A549 treated with Mapracorat at 1 μM for 4 hours (cell line): ENCODE data around the gene TSSK2. TPM values are rescaled to one million over a fixed set of nuclear protein-coding genes. Genes with fewer than 3 reads are reported as not detected.

Experiments used
- total RNA-seq: library from RNA; stranded (reverse); fragments of 200-300 nt; extraction: Qiagen RNA extraction; gene quantifications from 5 replicates; pipeline ENCODE4 v1.2.3, GENCODE V29; 2022

Gene TSSK2
- not detected in 5 replicates for total RNA-seq

DNA sequence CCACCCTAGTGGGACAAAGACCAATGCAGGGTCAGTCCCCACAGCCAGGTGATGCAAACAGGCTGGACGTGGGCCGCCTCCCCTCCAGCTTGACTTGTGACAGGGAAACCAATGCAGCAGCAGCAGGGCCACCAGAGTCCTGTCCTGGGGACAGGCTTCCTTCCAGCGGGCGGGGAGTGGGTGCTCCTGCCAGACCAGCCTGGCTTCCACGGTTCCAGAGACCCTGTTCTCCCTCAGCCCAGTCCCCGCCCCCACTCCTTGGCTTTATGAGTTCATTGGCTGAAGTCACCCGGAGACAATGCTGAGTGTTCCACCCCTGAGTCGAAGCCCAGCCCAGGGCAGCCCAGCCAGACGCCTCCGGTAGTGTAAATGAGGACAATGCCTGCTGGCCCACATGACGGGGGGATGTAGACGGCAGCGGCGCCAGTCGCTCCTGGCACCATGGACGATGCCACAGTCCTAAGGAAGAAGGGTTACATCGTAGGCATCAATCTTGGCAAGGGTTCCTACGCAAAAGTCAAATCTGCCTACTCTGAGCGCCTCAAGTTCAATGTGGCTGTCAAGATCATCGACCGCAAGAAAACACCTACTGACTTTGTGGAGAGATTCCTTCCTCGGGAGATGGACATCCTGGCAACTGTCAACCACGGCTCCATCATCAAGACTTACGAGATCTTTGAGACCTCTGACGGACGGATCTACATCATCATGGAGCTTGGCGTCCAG is at the start of gene TSSK2:
TSSK2 (plus strand) TSS at position 350 of the 726 bp plus-strand sequence; CDS start at position 442, 92 bp downstream.

DNA sequence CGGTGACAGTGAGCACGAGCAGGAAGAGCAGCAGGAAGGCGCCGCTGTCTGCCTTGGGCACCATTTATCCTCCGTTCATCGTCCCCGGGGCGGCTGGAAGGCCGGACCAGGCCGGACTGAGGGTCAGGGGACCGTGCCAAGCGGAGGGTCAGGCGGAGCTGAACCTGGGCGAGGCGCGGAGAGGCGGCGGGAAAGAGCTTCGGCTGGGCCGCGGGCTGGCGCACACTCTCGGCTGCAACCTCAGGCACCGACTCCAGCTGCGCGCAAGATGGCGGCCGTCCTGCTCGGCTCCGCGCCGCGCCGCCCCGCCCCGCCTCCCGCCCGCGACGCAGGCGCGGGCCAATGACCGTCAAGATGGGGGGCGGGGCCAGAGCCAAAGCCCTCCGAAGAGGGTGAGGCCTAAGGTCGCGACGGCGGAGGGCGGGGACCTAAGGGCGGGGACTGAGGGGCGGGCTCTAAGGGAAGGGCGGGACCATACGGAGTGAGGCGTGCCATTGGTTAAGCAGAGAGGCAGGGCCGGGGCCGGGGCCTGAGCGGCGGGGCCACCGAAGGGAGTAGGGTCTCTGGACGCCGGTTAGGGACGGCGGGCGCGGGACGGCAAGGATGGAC is 8.9 kb upstream of the TSSK2 start, which contains the start of gene DGCR2:
DGCR2 (minus strand) TSS at position 270 of the 609 bp plus-strand sequence; CDS start at position 64, 206 bp downstream.

GRCh38 chr22:19149991-19150390 is 18.9 kb downstream of the TSSK2 start, which contains the start of gene GSC2:
Gene GSC2 (minus strand): TSS chr22:19150292. CDS start chr22:19150283, 9 bp downstream.

DNA sequence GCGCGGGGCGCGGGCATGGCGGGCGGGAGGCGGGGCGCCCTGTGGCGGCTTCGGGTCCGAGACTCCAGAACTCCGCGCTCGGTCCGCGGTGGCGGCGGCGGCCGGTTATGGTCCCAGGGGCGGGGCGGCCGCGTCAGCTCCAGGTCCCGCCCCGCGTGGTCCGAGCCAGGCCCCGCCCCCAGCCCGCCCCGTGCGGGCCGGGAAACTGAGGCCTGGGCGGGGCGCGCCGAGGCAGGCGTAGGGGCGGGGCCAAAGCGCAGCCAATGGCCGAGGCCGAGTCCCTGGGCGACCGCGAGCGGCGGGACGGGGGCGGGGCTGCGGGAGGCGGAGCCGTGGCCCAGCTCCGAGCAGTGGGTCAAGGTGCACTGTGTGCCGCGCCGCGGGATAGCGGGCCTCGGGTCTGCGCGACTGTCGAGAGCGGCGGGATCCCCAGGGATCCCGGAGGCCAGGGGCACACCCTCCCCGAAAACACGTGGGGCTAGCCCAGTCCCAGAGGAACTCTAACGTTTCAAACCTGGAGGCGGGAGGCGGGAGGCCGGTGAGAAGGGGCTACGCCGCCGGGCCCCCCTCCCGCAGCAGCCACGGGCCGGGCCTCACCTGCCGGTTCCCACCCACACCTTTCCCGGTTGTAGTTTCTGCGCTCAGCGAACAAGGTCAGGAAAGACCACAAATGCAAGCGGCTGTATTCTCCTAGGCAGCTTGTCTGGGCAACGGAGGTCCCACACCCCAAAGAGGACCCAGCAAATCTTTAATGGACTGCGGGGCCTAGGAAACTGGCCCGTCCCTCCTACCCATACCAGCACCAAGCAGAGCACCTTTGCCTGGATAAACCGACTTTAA is 47.8 kb downstream of the TSSK2 start, which contains the start of gene SLC25A1:
SLC25A1 (minus strand) TSS at position 80 of the 840 bp plus-strand sequence; CDS start at position 17, 63 bp downstream.

Other genes with a start within 250 kb of the TSSK2 start
- 1.5 to 2.4 TPM (median 1.9 TPM) in 5 replicates for gene DGCR6, start 225.0 kb upstream of the TSSK2 start, total RNA-seq
- gene PRODH, start 195.0 kb upstream of the TSSK2 start, total RNA-seq = 0.77 to 1.4 TPM (median 1.3 TPM) in 5 replicates
- 17.4 to 23.8 TPM (median 22.0 TPM) in 5 replicates for gene DGCR2, start 8.9 kb upstream of the TSSK2 start, total RNA-seq
- gene ESS2, start 13.3 kb downstream of the TSSK2 start, total RNA-seq = 9.8 to 13.4 TPM (median 12.9 TPM) in 5 replicates
- 0.13 to 0.21 TPM (median 0.17 TPM) in 3 of 5 replicates, not detected in the others for gene GSC2, start 19.0 kb downstream of the TSSK2 start, total RNA-seq
- 48.4 to 61.5 TPM (median 61.2 TPM) in 5 replicates for gene SLC25A1, start 47.4 kb downstream of the TSSK2 start, total RNA-seq
- gene CLTCL1, start 160.4 kb downstream of the TSSK2 start, total RNA-seq = 4.4 to 5.8 TPM (median 4.8 TPM) in 5 replicates